AG09309 (cell line): ENCODE results near the gene ZNF185.

Source experiments
- DNase-seq: peaks from one replicate; pipeline ENCODE4 v3.0.0-alpha.2; 2010; ENCODE audit warnings: low read depth
- H3K4me3 ChIP-seq: 2 replicates; pipeline ENCODE4 v1.5.1; 2011; ENCODE audit warnings: mild to moderate bottlenecking, low read depth, low read length, moderate library complexity; ENCODE audit not compliant: control insufficient read depth
- TF ChIP-seq, protein P1 (sequence below): IDR thresholded peaks from 2 replicates; pipeline ENCODE4 v1.5.1; 2011; ENCODE audit warnings: mild to moderate bottlenecking, low read depth, low read length, inconsistent platforms; ENCODE audit not compliant: insufficient read depth, control insufficient read depth; ENCODE audit errors: missing control alignments

Gene ZNF185

DNA sequence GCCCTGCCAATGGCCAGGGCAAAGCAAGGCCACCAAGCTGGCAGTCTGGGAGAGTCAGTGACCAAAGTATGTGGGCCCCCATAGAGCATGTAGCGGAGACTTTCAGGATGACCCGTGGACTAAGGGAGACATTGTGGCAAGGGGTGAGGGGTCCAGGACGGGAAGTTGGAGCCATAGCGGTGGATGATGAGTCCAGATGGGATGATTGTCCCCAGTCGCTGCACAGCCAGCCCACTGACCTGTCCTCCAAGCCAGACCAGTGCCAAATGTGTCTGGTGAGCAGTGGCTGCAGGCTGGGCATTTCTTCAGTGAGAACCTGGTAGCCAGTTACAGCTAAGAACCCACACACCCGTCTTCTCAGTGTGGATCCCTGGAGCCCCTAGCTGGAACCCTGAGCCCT, 34.3 kb downstream of the ZNF185 start:
- TF ChIP-seq, protein P1, sequence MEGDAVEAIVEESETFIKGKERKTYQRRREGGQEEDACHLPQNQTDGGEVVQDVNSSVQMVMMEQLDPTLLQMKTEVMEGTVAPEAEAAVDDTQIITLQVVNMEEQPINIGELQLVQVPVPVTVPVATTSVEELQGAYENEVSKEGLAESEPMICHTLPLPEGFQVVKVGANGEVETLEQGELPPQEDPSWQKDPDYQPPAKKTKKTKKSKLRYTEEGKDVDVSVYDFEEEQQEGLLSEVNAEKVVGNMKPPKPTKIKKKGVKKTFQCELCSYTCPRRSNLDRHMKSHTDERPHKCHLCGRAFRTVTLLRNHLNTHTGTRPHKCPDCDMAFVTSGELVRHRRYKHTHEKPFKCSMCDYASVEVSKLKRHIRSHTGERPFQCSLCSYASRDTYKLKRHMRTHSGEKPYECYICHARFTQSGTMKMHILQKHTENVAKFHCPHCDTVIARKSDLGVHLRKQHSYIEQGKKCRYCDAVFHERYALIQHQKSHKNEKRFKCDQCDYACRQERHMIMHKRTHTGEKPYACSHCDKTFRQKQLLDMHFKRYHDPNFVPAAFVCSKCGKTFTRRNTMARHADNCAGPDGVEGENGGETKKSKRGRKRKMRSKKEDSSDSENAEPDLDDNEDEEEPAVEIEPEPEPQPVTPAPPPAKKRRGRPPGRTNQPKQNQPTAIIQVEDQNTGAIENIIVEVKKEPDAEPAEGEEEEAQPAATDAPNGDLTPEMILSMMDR = no peak
- no peak overlapping the region for H3K4me3 ChIP-seq
- no peak for DNase-seq

DNA sequence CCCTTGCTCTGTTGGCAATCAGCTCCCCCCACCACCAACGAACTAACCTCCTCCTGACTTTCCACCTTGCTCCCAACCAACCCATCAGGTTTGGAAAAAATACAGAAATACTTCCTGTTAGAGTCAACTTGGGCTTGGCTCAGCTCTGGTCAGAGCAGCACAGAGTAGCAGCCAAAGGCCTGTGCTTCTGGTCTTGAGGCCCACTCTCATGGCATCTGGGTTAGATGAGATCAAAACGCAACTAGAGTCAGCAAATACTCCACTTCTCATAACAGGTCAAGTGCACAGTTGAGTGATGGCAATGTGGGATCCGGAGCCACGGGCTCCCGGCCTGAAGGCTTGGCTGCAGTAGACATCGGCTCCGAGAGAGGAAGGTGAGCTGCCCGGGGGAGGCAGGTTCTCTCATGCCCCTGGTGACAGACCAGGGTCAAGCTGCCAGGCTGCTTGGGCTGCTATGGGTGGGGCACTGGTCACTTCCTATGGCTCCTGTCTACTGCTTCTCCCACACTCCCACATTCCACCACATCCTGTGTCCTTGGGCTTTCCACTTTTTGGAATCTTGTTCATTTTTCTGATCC, 34.8 kb downstream of the ZNF185 start:
- no peak for DNase-seq
- TF ChIP-seq, protein P1 = no peak
- no peak overlapping the region for H3K4me3 ChIP-seq

DNA sequence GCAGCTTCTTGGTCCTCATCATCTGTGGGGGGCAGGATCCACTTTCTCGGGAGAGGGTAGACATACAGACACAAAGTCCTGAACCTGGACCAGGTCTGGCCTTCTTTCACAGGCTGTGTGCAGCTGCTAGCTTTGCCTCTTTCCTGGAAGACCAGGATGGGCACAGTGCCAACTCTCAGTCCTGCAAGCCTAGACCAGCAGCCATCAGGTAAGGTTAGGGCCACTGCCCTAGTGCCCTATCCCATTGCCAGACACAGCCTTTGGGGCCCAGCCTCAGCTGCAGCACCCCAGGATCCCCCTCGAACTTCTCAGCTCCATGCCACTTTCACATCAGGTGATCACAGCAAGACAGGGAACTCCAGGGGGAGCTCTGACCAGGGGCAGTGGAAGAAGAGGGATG, 38.4 kb downstream of the ZNF185 start:
- H3K4me3 ChIP-seq = no peak overlapping the region
- TF ChIP-seq, protein P1 = no peak
- DNase-seq = no peak

DNA sequence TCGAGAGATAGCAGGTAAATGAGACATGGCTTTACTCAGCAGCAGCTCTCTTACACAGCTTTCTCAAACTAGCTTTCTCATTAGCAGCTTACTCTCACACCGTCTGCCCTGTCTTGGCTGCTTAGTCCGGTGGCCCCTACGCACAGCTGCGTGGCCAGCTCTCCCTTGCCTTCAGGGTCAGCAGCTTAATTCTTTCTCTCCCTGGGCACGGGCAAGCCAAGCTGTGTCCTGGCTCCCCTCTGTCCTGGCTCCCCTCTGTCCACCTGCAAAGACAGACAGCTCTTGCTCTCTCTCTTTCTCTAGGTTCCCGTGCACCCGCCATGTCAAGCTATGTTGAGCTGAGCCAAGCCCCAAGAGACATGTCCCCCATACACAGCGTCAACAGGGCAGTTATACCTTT, 39.4 kb downstream of the ZNF185 start:
- TF ChIP-seq, protein P1 = no peak
- DNase-seq = no peak
- no peak overlapping the region for H3K4me3 ChIP-seq

DNA sequence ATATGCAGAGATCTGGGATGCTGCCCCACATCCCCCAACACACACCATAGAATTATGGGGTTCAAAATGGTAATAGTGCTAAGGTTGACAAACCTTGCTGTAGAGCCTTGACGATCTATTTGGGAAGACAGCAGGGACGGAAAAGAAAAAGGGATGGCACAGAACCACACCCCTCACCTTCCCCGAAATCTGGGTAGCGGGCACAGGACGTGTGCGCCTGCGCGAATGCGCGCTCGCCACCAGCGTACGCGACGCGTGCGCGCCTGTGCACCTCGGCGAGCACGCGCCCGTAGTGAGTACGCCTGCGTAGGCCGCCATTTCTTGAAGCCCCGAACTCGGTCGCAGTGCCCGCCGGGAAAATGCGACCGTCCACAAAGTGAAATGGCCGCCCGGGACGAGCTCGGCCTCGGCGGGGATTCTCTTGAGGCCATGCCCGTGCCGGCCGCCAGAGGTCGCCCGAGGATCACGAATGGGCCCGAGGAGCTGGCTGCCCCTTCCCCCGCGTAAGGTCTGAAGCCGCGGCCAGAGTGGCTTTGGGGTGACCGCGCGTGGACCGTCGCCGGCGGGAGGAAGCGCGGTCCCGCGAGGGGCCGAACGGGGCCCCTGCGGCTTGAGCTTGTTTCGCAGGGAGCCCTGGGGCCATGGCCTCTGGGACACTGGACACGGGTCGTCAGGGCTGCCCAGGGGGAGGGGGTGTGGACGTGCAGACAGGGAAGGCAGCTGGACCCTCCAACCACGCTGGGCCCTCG, 43.6 kb downstream of the ZNF185 start:
- peak; percentile 48 for DNase-seq
- TF ChIP-seq, protein P1 = peak; percentile 74
- peak overlapping the region; percentile 65 for H3K4me3 ChIP-seq

DNA sequence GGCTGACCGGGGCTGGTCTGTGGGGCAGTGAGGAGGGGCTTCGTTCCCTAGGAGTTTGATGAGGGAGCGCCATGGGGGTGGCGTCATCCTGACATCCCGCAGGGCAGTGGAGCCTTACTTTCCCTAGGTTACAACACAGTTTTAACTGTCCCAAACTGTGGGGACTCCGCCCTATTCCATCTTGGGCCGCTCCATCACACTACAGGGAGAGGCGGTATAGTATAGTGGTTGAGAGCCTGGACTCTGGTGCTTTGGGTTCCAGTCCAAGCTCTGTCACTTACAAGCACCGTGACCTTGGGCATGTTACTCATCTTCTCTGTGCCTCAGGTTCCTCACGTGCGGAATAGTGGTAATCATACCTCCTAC, 44.2 kb downstream of the ZNF185 start:
- TF ChIP-seq, protein P1 = no peak
- DNase-seq = no peak
- peak overlapping the region; percentile 65 for H3K4me3 ChIP-seq

DNA sequence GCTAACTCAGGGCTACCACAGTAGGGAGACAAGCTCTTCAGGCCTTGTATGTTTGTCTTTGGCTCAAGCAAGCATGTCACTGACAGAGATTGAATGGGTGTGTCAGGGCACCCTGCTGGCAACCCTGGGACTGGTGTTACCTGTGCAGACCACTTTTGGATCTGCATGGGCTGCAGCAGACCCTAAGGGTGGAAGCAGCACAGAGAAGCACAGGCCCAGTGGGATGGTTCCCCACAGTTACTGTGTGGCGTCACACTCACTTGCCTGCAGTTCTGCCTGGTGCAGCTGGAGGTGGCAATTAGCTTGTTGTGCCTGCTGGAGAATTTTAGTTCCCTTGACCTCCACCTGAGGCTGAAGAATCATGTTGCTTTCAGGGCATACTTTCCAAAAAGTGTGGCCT, 46.0 kb downstream of the ZNF185 start:
- H3K4me3 ChIP-seq = no peak overlapping the region
- DNase-seq = no peak
- TF ChIP-seq, protein P1 = no peak
